HG03378 (cell line): ENCODE data around the gene TSC1.

ENCODE experiments used
- ATAC-seq: cut with Tn5 transposase; IDR thresholded peaks from one replicate; pipeline ENCODE4 v1.9.1; 2021; ENCODE audit warnings: mild to moderate bottlenecking, moderate library complexity; ENCODE audit not compliant: unreplicated experiment

The TSC1 gene

GRCh38 chr9:132894862-132895835 lies 49.3 kb downstream of the TSC1 start:
- no peak for ATAC-seq

DNA sequence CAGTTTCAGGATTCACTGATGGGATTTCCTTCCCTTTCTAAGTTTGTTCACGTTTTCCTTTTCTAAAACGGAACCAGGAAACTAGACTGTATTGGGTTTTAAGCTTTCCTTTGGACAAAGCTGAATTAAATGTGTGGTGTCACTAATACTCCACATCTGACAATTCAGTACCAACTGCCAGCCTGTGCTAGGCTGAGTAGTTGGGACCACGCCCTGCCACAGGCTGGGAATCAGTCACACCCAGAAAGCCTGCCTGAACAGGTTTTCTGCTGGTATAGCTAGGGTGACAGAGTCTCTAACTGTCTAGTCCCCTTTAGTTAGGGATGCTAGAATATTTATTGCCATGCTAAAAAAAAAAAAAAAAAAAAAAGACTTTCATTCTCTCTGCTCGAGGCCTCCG lies 50.1 kb downstream of the TSC1 start:
- no peak for ATAC-seq

DNA sequence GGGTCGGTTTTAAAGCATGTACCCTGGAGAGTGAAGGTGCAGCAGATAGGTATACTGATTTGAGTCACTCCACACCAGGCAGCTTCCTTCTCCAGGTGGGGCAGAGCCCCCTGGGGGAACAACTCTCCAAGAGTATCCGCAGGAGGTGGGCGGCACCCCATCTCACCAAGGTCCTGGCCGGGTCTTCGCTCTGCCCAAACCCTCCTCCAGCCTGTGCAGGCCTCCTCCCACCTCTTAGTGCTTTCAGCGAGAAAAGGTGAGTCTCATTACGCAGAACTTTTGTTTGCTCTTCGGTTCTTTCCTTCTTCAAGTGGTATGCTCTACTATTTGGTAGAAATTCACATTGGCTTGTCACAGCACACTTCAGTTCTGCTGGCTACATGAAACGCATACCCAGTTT lies 52.0 kb downstream of the TSC1 start:
- no peak for ATAC-seq

DNA sequence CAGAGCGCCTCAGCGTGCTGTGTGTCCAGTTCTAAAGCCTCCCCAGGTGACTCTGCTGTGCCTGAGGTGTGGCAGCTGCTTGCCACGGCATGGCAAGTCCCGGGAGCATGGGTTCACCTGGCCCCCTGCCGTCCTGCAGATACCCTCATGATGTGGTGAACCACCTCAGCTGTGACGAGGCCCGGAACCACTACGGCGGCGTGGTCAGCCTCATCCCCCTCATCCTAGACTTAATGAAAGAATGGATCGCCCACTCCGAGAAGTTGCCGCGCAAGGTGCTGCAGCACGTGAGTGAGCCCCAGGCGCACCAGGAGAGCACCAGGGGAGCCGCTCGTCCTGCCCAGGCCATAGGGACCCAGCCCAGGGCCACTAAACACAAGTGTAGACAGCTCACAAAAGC lies 56.3 kb downstream of the TSC1 start:
- ATAC-seq: no peak

GRCh38 chr9:132887181-132888120 lies 57.0 kb downstream of the TSC1 start:
- ATAC-seq: no peak

DNA sequence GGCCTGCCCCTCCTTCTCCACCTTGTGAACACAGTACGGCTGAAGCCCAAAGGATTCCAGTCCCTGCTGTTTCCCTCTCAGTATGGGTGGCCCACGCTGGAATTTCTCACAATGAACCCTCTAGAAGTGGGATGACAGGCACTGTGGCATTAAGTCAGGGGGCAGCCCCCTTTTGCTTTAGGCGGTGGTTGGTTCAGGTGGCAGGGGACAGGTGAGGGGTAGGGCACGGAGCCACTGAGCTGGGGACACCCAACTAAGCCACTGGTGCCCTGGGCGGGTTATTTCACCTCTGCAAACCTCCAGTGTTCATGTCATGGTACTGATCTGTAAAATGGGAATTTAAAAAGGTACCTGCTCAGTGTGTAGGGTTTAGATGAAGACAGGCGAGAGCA lies 58.1 kb downstream of the TSC1 start:
- no peak for ATAC-seq

DNA sequence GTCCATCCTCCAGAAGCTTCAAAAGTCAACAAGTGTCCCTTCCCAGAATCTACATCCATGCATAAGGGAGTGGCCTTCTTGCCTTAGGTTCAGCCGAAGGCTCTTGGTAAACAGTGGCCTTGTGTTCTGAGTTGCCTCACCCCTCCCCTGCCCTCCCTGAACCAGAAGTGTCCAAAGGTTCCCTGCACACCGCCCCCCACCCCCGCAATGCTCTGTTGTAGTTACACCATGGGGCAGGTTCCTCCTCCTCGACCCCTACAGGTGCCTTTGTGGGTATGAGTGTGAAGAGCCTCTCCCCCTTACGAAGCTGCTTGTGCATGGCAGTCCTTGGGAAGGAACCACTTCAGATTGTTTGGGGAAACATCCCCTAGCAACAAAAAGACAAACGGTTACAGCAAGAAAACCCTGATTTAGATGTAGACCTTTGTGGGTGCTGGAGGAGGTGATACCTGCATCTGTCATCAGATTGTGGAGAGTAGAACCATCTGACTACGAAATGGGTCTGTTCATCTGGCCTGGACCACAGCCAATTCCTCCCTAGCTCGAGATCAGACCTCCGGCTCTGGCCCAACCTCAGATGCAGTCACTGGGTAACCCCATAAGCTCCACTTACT lies 58.6 kb downstream of the TSC1 start:
- no peak for ATAC-seq

DNA sequence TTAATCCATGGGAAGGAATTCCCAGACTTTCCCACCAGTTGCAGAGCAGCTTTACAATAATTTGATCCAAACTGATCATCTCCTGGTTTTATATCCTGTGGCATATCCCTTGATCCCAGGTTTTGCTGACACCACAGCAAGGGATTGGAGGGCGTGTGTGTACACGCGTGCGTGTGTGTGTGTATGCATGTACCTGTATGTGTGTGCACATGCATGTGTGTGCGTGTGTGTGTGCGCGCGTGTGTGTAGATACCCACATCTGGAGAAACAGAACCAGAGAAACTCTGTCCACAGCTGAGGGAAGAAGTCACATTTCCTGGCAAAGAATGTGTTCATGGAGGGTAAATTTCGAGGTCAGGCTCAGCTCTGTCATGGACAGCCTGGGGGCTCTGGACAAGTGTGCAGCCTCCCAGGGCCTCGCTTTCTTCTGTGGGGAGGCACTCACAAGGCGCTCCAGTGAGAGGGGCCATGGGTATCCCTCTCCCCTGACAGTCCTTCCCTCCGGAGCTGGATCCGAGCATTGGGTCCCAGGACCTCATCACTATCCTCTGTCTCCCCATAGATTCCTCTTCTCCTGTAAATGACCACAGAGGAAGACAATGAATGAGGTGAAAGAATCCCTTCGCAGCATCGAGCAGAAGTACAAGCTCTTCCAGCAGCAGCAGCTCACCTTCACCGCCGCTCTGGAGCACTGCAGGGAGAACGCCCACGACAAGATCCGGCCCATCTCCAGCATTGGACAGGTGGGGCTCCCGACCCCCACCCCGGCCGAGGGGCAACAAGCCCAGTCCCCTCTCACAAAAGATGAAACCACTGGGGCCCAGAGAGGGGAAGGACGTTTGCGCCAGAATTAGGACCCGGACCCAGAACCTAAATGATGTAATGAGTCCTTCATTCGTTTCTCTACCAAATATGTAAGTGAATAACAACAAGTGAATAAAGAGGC lies 60.8 kb downstream of the TSC1 start:
- no peak for ATAC-seq

DNA sequence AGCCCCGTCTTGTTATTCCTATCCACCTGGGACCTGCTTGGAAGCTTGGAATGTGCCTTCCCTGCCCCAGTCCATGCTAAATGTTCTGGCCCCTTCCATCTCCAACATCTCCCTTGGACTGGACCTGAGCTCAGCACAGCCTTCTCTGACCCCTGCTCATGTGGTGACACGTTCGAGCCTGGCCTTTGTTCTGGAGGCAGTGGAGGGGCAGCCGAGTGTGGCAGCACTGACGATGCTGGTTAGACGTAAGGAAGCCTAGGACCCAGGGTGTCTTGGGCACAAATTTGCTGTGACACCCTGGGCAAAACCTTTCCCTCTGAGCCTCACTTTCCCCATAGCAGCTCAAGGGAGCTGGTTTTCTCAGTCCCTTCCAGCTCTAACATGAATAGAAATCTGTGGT lies 61.8 kb downstream of the TSC1 start:
- ATAC-seq: no peak

- ATAC-seq: no peak
Observed at GRCh38 chr9:132881826-132882225, 62.6 kb downstream of the TSC1 start.

- ATAC-seq: no peak
Observed at GRCh38 chr9:132880324-132880661, 64.1 kb downstream of the TSC1 start.

DNA sequence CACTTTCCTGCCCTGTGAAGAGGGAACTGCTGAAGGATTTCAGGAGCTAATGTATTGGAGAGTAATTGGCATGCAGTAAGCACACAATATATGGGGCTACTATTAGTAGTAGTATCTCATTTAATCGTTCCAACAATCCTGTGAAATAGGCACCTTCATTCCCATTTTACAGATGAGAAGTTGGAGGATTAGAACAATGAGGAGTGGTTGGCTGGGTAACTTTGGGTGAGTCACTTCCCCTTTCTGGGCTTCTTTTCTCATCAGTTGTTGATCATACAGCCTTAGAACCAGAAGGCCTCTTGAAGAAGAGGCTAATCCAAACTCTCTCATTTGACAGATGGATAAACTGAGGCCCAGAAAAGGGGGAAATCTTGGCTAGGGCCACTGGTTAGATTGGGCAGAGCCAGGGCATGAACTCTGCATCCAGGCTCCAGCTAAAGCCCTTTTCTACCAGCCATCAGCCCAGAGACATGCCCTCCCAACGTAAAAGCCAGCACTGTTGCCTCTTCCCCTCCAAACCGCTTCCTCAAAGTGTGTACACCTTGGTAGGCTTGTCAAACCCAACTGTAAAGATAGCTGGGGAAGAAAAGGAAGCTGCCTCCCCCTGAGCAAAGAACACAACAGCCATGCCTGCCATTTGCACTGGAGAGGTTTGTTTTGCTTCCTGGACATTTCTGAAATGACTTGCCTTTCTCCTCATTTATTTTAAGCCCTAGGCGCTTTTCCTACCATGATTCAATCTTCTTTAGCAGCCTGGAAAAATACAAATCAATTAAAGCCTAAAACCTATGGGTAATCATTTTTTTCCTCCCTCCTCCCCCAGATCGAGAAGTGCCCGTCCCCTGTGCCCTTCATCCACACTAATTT lies 64.7 kb downstream of the TSC1 start:
- ATAC-seq: no peak

DNA sequence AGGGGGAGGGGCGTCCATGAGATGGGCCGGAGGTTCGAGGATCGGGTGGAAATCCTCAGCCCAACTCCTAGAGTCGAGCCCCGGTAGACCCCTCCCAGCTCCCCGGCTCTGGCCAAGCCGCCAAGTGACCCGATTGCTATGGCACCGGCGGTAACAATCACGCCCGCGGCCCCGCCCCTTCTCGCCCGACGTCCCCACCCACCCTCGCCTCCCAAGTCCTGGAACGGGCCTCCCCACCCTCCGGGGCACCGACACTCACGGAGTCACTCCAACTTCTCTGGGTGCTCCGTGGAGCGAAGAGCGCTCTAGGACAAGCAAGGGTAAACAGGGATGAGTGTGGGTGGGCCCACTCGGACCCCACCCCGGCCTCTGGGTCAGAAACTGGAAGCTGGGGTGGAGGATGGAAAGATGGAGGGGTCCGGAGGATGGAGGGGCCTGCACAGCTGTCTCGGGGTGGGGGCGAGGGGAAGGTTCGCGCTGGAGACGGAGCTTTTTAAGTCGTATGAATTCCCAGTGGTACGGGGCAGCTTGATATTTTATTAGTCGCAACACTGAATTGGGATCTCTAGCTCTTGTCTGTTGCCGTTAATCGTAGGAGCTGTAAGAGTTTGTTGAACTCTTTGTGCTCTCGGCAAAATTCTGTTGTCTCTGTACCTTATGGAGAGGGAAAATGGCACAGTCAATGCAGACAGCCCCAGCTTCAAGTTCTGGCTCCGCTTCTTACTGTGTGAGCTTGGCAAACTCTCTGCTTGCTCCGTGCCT lies 65.5 kb downstream of the TSC1 start, which contains the start of gene SPACA9:
Gene SPACA9, plus strand, starts transcription at position 204 of the 762 bp plus-strand sequence. CDS start 5,050 bp downstream, outside the sequence.
- ATAC-seq: no peak

GRCh38 chr9:132877824-132878694 lies 66.4 kb downstream of the TSC1 start, which contains the start of gene AK8:
TSS of gene AK8 (minus strand) at chr9:132878284. CDS start at chr9:132878255, 29 bp downstream.
- no peak for ATAC-seq

GRCh38 chr9:132877458-132877823 lies 67.0 kb downstream of the TSC1 start:
- ATAC-seq: no peak

DNA sequence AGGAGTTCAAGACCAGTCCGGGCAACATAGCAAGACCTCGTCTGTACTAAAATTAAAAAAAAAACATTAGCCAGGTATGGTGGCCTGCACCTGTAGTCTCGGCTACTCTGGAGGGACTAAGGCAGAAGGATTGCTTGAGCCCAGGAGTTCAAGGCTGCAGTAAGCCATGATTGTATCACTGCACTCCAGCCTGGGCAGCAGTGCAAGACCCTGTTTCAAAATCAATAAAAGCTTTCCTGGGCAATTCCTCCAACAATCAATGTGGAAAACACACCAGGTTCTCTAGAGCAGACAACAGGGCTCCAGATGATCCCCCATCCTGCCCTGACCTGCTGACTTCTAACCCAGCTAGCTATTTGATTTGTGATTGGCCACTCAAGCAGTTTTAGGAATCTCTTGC lies 67.6 kb downstream of the TSC1 start:
- no peak for ATAC-seq

DNA sequence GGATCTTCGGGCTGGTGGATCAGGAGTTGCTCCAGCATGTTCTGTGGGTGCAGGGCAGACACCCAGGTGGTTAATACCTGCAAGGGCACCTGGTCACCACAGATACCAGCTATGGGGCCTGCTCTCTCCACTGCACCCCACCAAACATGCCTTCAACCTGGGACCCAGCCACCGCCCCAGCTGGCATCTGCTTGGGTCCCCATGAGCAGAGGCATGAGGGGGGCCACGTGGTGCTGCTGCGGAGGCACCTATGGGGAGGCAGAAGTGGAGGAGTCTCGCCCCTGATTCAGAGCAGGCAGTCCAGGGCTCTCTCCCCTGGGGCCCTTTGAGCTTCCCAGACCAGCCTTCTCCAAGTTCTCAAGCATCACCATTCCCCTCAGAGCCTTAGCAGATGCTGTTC lies 69.3 kb downstream of the TSC1 start:
- ATAC-seq: no peak
